Motor neuron (in vitro differentiated cells): Measurements from ENCODE around the gene HLA-F. TPM values are rescaled to one million over a fixed set of nuclear protein-coding genes. Genes with fewer than 3 reads are reported as not detected.
A peak's percentile ranks its signal among the peaks of the same experiment; 100 is the strongest.

Source experiments
- ATAC-seq, 8 experiments: fragments of 200-7000 bp; cut with Tn5 transposase; replicated peaks in 6 of 8; 2 replicates each; pipeline ENCODE4 v1.8.0; 2021; ENCODE audit warnings: mild to moderate bottlenecking in 8 of 8, moderate library complexity in 8 of 8
- H3K27ac ChIP-seq, 2 donors: fragments of 250-450 bp; sonication (Bioruptor Pico); 2 replicates each; pipeline ENCODE4 v1.9.0; 2021; ENCODE audit warnings: antibody characterized with exemption in 2 of 2, mild to moderate bottlenecking in 2 of 2, moderate library complexity in 1 of 2
- H3K4me1 ChIP-seq, 2 donors: fragments of 250-450 bp; sonication (Bioruptor Pico); replicated peaks in 1 of 2; 2 replicates each; pipeline ENCODE4 v1.6.1; 2021; ENCODE audit warnings: antibody characterized with exemption in 2 of 2, mild to moderate bottlenecking in 2 of 2, moderate library complexity in 1 of 2
- H3K4me3 ChIP-seq, 5 donors: fragments of 250-450 bp; sonication (Bioruptor Pico); 2 replicates each; pipeline ENCODE4 v1.9.0; 2021; ENCODE audit warnings: antibody characterized with exemption in 5 of 5, mild to moderate bottlenecking in 5 of 5, moderate library complexity in 4 of 5
- WGBS, 10 experiments: fragments of 450-650 bp; shearing (Covaris generic); methylation state at CpG; one replicate each; pipeline ENCODE4 v1.0.0; 2022; 5-methylcytosine and 5-hydroxymethylcytosine counted together
- in situ Hi-C, 9 experiments: fragments of 400-800 bp; cut with MboI; loops; one replicate each; pipeline ENCODE4 v1.15.0; 2021; ENCODE audit warnings: low sequenced_read_pairs in 9 of 9, low pct_unique_long_range_greater_than_20kb in 2 of 9; ENCODE audit not compliant: unreplicated experiment in 9 of 9
- total RNA-seq, 8 experiments: library from RNA; unstranded; fragments of 300-600 nt; gene quantifications; 2 replicates each; pipeline versions ENCODE4 v1.2.3 to v1.2.4, GENCODE V29; 2022

The HLA-F gene
- total RNA-seq, 8 experiments from 2014 or later: 0.27 to 155 (median 15.2) TPM; not detected in 2

- in situ Hi-C loops: loop anchor here in 2 of 9 experiments (10.0 to 25.0 kb wide), 2 partner anchors 132 to 135 kb away; partner anchors contain the start of gene HLA-G (in 1 of the 2)
- 12 to 93% (median 29%) methylated on average over 1 to 11 of the region's 17 CpGs; no CpG with 5 or more reads in 3 of the 10 experiments for WGBS, 10 experiments
- no peaks in the 10 kb centered on the region for H3K4me1 ChIP-seq
- no peak overlapping the region for H3K4me3 ChIP-seq
- H3K27ac ChIP-seq: no peak overlapping the region
- ATAC-seq: peak in 4 of 8 experiments; percentile 44 to 98 (median 88)
Measured at GRCh38 chr6:29702519-29703103, 20.6 kb upstream of the HLA-F start.

GRCh38 chr6:29705389-29706231, 17.6 kb upstream of the HLA-F start:
- Histone ChIP-seq H3K4me3 (no peak overlapping the region), H3K4me1 (no peaks in the 10 kb centered on the region), H3K27ac (no peak overlapping the region)
- peak in 6 of 8 experiments; percentile 33 to 70 (median 56) for ATAC-seq
- 0 to 44% (median 8%) methylated on average over 1 to 10 of the region's 10 CpGs; no CpG with 5 or more reads in 1 of the 10 experiments for WGBS, 10 experiments
- in situ Hi-C loops: loop anchor here in 2 of 9 experiments (10.0 to 25.0 kb wide), 2 partner anchors 129 to 132 kb away; partner anchors contain the start of gene HLA-G (in 1 of the 2)

DNA sequence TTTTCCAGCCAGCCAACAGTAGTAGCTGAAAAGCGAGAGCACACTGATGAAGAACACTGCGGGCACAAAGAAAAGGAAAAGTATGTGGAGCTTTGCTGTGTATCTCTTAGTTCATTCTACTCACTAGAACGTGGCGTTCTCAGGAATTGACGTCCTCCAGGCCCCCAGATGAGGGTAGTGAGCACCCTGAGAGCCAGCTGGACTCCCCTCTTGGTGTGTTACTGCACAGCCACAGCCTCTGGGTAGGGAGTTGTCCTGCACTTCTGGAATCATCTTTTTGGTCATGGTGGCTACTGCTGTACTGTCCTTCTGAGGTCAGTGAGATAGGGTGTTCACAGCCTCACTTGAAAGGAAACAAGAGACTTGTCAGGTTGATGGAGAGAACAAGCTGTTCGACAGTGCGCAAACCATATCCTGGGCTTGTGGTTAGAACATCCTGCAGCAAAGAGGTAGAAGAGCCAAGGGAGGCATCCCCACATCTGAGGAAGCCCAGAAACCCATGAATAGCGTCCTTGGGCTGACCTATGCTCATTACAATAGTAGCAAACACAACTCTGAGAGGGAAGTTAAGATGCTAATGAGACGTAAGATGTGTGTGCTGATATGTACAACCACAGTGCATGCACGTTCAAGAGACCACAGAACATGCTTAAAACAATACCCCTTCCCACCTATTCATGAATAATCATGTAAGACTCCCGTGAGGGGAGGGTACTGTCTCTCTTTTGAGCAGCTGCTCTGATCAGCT, 14.6 kb upstream of the HLA-F start:
- in situ Hi-C loops: loop anchor here in 2 of 9 experiments (10.0 to 25.0 kb wide), 2 partner anchors 126 to 129 kb away; partner anchors contain the start of gene HLA-G (in 1 of the 2)
- no peak overlapping the region for H3K4me3 ChIP-seq
- peak in 3 of 8 experiments; percentile 16 to 68 (median 59) for ATAC-seq
- H3K27ac ChIP-seq: no peak overlapping the region
- WGBS, 10 experiments: 21 to 100% (median 53%) methylated on average over 2 to 8 of the region's 11 CpGs
- no peaks in the 10 kb centered on the region for H3K4me1 ChIP-seq

DNA sequence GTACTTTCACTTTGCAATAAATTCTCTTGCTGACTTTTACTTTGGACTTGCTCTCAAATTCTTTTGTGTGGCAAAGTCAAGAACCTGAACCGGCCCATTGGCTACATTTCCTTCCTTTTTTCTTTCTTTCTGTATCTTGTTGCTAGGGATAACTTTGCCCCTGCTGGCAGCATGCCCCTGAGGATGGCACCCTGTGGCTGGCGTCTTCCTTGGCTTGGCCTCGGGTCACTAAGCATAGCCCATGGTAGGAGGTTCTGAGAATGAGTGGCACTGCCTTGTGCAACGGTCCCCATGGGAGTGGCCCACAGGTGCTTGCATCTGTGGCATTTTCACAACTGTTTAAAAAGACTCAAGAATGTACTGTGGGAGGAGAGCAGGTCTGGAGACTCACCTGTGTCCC, 14.0 kb upstream of the HLA-F start:
- H3K27ac ChIP-seq: no peak overlapping the region
- in situ Hi-C loops: loop anchor here in 2 of 9 experiments (10.0 to 25.0 kb wide), 2 partner anchors 126 to 128 kb away; partner anchors contain the start of gene HLA-G (in 1 of the 2)
- no peak for ATAC-seq
- 0 to 100% (median 37%) methylated on average over 1 to 4 of the region's 4 CpGs; no CpG with 5 or more reads in 1 of the 10 experiments for WGBS, 10 experiments
- no peak overlapping the region for H3K4me3 ChIP-seq
- no peaks in the 10 kb centered on the region for H3K4me1 ChIP-seq

DNA sequence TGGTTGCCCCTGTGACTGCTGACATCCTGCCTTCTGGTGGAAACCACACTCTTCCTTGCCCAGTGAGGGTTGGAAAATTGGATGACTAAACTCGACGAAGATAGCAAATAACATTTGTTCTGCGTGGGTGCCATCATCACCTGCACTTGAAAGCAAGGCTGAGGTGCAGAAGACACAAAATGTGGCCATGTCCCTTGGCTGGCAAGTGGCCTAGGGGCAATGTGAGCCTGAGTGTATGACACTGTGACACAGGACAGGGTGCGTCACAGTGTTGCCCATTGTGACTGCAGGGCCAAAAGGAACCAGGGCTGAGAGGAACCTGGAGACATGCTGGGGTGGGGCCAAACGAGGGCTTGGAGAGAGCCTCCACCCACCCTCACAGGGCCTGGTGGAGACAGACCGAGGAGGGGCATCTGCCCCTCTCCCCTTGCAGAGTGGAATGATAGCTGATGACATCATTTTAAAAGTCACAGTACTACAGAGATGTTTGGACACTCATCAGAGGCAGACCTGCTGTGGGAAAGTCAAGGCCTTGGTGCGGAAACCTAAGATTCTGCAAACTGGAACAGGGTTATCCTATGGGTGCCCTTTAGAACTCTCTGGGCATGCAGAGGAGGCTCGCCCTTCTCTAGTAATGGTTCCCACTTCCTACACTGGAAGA, 12.8 kb upstream of the HLA-F start:
- no peak for ATAC-seq
- Histone ChIP-seq H3K4me1 (no peaks in the 10 kb centered on the region), H3K27ac (no peak overlapping the region), H3K4me3 (no peak overlapping the region)
- WGBS, 10 experiments: 0 to 80% (median 59%) methylated on average over 2 to 7 of the region's 8 CpGs; no CpG with 5 or more reads in 2 of the 10 experiments
- in situ Hi-C loops: loop anchor here in 1 of 9 experiments (25.0 kb wide), 1 partner anchor 127 kb away; the partner anchor contains the start of gene HLA-G

DNA sequence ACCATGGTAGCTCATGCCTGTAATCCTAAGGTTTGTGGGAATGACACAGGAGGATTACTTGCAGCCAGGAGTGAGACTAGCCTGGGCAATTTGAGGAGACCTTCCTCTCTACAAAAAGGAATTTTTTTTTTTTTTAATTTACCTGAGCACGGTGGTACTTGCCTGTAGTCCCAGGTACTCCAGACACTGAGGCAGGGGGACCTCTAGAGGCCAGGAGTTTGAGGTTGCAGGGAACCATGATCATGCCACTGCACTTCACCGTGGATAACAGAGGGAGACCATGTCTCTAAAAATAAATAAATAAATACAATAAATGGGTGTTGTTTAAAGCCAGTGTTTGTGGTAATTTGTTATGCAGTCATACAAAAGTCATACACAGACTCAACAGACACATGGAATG, 2.4 kb upstream of the HLA-F start:
- no peak for ATAC-seq

DNA sequence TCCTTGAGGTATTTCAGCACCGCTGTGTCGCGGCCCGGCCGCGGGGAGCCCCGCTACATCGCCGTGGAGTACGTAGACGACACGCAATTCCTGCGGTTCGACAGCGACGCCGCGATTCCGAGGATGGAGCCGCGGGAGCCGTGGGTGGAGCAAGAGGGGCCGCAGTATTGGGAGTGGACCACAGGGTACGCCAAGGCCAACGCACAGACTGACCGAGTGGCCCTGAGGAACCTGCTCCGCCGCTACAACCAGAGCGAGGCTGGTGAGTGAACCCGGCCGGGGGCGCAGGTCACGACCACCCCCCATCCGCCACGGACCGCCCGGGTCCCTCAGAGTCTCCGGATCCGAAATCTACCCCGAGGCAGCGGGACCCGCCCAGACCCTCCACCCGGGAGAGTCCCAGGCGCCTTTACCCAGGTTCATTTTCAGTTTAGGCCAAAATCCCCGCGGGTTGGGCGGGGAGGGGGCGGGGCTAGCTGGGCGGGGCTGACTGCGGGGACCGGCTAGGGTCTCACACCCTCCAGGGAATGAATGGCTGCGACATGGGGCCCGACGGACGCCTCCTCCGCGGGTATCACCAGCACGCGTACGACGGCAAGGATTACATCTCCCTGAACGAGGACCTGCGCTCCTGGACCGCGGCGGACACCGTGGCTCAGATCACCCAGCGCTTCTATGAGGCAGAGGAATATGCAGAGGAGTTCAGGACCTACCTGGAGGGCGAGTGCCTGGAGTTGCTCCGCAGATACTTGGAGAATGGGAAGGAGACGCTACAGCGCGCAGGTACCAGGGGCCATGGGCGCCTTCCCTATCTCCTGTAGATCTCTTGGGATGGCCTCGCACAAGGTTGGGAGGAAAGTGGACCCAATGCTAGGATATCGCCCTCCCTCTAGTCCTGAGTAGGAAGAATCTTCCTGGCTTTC, 693 bp downstream of the HLA-F start:
- H3K4me1 ChIP-seq: no peaks in the 10 kb centered on the region
- peak in 6 of 8 experiments; percentile 21 to 73 (median 47) for ATAC-seq
- no peak overlapping the region for H3K27ac ChIP-seq
- in situ Hi-C loops: loop anchor here in 1 of 9 experiments (25.0 kb wide), 1 partner anchor 113 kb away; the partner anchor contains the start of gene HLA-G
- peak overlapping the region in 4 of 5 donors; percentile 20 to 45 (median 36) for H3K4me3 ChIP-seq
- WGBS, 10 experiments: 0 to 38% (median 11%) methylated on average over 1 to 14 of the region's 76 CpGs; no CpG with 5 or more reads in 6 of the 10 experiments

More for the DNA sequence above, 2.4 kb upstream of the HLA-F start:
- no peaks in the 10 kb centered on the region for H3K4me1 ChIP-seq
- 0 to 44% (median 33%) methylated on average over 1 to 2 of the region's 2 CpGs; no CpG with 5 or more reads in 3 of the 10 experiments for WGBS, 10 experiments
- no peak overlapping the region for H3K4me3 ChIP-seq
- H3K27ac ChIP-seq: no peak overlapping the region
- in situ Hi-C loops: loop anchor here in 1 of 9 experiments (25.0 kb wide), 1 partner anchor 116 kb away; the partner anchor contains the start of gene HLA-G

GRCh38 chr6:29724937-29725869, 2.0 kb downstream of the HLA-F start:
- no peak for ATAC-seq
- Histone ChIP-seq H3K4me3 (no peak overlapping the region), H3K4me1 (no peaks in the 10 kb centered on the region), H3K27ac (no peak overlapping the region)
- in situ Hi-C loops: loop anchor here in 3 of 9 experiments (25.0 kb wide), 2 partner anchors 112 to 287 kb away; partner anchors contain the start of gene HLA-G (in 2 of the 3)
- WGBS, 10 experiments: 40 to 81% (median 78%) methylated on average over 1 to 6 of the region's 11 CpGs; no CpG with 5 or more reads in 5 of the 10 experiments

DNA sequence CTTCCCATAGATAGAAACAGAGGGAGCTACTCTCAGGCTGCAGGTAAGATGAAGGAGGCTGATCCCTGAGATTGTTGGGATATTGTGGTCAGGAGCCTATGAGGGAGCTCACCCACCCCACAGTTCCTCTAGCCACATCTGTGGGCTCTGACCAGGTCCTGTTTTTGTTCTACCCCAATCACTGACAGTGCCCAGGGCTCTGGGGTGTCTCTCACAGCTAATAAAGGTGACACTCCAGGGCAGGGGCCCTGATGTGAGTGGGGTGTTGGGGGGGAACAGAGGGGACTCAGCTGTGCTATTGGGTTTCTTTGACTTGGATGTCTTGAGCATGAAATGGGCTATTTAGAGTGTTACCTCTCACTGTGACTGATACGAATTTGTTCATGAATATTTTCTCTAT, 2.8 kb downstream of the HLA-F start:
- no peaks in the 10 kb centered on the region for H3K4me1 ChIP-seq
- no peak overlapping the region for H3K27ac ChIP-seq
- in situ Hi-C loops: loop anchor here in 2 of 9 experiments (25.0 kb wide), 2 partner anchors 111 to 286 kb away; partner anchors contain the start of gene HLA-G (in 1 of the 2)
- H3K4me3 ChIP-seq: no peak overlapping the region
- WGBS, 10 experiments: 50 to 86% (median 50%) methylated on average over 1 of the region's 1 CpG; no CpG with 5 or more reads in 6 of the 10 experiments
- no peak for ATAC-seq

GRCh38 chr6:29726571-29727194, 3.4 kb downstream of the HLA-F start:
- no peak for ATAC-seq
- in situ Hi-C loops: loop anchor here in 2 of 9 experiments (25.0 kb wide), 2 partner anchors 111 to 286 kb away; partner anchors contain the start of gene HLA-G (in 1 of the 2)
- no peaks in the 10 kb centered on the region for H3K4me1 ChIP-seq
- 78 to 100% (median 90%) methylated on average over 1 to 9 of the region's 9 CpGs; no CpG with 5 or more reads in 1 of the 10 experiments for WGBS, 10 experiments
- no peak overlapping the region for H3K27ac ChIP-seq
- H3K4me3 ChIP-seq: no peak overlapping the region
